ENCODE data around the gene CCL3.
"Not testable (repeated sequence)": the region's sequence is repeated elsewhere in the genome, so short reads cannot be mapped to it uniquely, and the experiment has no call there.

Gene CCL3

GRCh38 chr17:36118477-36119353, 28.8 kb upstream of the CCL3 start:
- intact Hi-C loops (cut with DNase I): no loop called here
- DNase-seq: no peak

DNA sequence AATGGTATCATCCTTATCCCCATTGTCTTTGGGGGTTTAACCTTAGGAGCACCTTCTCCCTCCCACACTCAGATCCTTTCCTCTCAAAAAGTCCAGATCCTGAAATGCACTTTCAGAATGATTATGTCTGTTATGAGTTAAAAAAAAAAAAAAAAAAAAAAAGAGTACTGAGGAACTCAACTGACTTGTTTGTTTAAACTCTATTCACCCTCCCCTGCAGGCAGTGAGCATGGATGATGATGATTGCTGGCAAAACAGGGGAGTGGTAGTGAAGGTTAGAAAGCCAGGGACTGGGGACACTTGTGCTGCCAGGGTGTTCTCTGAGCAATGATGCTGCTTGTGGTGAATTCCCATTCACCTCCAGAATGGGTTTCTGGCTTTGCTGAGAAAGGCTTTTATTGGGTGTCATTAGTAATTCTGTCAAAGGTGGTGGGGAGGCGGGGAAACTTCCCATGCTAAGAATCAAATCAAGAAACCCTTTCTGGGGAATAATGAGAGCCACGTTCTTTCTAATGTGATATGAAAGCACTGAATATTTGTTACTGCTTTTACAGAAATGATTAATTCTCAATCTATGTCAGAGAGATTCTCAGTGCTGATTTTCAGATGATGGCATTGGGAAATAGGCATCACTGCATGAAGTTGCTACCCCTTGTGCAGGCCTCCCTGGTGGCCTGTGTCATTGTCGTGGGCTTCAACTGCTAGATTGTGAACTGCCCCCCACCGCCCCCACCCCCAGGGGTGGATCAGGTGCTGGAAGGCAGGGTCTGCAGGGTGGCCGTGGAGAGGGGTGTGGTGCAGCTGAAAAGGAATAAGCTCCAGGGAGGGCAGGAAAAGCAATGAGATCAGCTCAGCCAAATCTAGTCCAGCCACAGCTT, 27.8 kb upstream of the CCL3 start:
- intact Hi-C loops (cut with DNase I): no loop called here
- no peak for DNase-seq

DNA sequence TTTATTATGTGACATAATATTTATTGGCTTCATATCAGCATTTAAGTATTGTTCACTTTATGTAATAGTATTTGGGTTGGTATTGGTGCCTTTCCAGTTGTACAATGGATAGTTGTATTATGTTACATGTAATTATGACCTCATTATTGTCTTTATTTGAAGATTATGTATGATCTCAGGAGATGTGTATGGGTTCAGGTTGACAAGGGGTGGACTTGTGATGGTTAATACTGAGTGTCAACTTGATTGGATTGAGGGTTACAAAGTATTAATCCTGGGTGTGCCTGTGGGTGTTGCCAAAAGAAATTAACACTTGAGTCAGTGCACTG, 25.7 kb upstream of the CCL3 start:
- intact Hi-C loops (cut with DNase I): not testable (repeated sequence)

GRCh38 chr17:36114971-36115648, 25.2 kb upstream of the CCL3 start:
- intact Hi-C loops (cut with DNase I); DNase-seq: not testable (repeated sequence)

More for the DNA sequence above, 25.7 kb upstream of the CCL3 start:
- DNase-seq: not testable (repeated sequence)

DNA sequence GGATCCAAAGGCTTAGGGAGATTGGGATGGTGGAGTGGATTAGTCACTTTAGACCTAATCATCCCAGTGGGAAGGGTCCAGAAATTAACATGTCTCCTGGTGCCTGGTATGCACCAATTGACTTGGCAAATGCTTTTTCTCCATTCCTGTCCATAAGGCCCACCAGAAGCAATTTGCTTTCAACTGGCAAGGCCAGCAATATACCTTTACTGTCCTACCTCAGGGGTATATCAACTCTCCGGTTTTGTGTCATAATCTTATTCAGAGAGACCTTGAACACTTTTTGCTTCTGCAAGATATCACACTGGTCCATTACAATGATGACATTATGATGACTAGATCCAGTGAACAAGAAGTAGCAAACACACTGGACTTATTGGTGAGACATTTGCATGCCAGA, 23.2 kb upstream of the CCL3 start:
- DNase-seq; intact Hi-C loops (cut with DNase I): not testable (repeated sequence)

DNA sequence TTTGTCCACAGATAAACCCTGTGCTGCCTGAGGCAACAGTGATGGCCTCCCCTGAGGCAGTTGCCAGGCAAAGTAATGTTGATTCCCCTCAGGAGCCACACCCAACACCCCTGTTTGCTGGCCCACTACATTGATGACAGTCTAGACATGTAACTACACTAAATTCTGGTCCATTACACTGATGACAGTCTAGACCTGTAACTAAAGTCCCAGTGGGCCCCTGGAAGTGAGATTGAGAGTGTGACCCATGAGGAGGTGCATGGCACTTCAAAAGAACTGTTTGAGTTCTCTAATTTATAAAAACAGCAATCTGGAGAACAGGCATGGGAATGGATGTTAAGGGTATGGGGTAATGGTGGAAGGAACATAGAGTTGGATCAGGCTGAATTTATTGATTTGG, 22.6 kb upstream of the CCL3 start:
- no peak for DNase-seq
- intact Hi-C loops (cut with DNase I): no loop called here

GRCh38 chr17:36111068-36111490, 21.1 kb upstream of the CCL3 start:
- DNase-seq: no peak
- intact Hi-C loops (cut with DNase I): no loop called here

DNA sequence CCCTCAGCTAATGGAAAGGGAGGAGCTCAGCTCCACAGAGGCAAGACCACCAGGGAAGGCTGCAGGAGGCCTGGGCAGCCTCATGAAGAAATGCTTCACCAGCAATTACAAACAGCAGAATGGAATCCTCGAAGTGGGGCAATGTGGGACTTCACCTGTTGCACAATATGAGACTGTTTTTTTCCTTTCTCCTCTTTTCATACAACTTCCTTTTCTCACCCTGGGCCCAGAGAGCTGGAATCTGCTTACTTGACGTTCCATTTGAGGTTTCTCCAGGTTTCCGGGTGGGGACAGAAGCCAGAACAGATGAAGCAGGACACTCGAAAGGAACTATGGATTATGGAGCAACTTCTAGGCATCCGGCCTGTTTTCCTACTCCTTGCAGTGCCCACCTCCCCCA, 18.3 kb upstream of the CCL3 start:
- intact Hi-C loops (cut with DNase I); DNase-seq: not testable (repeated sequence)

DNA sequence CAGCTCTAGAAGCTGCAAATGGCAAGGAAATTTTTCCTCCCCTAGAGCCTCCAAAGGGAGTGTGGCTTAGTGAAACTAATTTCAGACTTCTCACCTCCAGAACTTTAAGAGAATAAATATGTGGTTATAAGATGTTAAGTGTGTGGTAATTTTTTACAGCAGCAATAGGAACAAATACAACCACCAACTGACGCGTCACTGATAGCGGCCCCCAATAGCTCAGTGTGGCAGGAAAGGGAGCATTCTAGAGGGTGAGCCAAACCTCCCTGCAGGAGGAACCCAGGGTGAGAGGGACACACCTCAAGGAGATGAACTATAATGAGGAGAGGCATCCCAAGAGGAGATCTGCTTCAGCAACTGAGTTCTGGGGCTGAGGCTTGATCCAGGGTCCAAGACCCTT, 17.7 kb upstream of the CCL3 start:
- DNase-seq: no peak
- intact Hi-C loops (cut with DNase I): no loop called here

DNA sequence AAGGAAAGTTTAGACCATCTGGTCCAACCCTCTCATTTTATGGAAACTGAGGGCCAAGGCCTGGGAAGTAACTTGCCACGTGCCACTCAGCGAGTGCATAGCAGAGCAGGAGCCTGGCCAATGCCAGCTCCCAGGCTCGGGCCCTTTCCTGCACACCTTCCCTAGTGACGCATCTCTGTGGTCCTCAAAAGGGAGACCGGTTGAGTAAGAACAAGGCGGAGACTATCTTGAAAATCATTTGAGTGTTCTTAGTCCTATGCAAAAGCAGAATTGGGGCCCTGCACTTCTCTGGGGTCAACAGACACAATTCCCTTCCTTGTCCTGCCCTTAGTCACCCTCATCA, 16.5 kb upstream of the CCL3 start:
- intact Hi-C loops (cut with DNase I): no loop called here
- no peak for DNase-seq

DNA sequence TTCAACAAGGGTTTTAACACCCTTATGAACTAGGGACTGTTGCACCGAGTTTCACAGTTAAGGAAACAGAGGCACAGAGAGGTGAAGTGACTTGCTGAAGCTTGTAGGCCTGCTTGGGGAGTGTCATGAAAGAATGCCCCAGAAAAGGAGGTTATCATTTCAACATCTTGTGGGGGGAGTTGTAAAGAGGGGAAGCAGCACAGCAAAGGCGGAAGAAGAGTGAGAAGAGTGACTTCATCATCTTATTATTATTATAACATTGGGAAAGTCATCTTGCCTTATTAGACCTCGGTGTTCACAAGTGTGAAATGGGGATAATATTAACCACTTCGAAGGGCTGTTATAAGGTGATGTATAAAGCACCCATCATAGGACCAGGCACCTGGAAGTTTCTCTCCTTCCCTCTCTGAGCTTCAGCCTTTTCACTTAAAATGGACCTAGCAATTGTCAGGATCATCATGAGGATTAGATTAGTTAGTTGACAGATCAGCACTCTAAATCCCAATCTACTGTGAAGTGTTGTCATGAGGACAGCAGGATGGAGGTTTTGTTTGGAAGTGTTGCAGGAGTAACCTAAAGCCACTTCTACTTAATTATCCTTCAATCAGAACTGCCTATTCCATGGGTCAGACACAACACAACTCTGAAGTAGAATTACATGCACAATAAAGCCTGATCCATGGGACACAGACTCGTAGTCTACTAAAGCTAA, 16.0 kb upstream of the CCL3 start:
- intact Hi-C loops (cut with DNase I): no loop called here
- no peak for DNase-seq

DNA sequence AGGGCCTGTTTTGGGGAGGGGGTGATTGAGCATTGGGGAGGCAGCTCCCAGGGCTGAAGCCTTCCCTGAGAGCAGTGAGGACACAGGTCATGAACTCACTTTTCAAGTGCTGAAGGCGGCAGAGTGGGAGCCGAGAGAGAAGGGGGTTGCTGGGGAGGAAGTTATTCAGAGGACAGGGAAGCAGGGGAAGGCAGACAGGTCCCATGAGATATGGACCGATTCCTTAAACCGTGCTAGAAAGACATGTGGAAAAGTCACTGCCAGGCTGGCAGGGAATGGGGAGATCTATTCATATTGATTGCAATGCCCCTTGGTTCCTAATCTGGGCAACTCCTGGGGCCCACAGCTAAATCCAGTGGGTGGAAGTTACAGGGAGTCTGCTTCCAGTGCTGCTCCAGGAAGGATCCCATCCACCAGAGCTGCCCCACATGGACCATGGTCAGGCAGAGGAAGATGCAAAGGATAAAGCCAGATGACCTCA, 14.8 kb upstream of the CCL3 start:
- intact Hi-C loops (cut with DNase I): no loop called here
- DNase-seq: no peak

DNA sequence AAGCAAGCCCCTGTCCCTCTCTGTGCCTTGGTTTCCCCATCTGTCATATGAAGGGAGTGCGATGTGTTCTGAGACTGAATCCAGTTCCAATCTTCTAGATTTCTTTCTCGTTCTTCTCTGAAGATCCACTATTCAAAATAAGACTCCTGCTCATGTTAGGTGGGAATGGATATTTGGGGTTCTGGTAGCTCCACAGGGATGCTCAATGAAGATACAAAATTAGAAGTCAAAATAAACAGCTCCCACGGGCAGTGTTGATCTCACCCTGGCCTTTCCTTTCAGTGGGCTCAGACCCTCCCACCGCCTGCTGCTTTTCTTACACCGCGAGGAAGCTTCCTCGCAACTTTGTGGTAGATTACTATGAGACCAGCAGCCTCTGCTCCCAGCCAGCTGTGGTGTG, 14.3 kb upstream of the CCL3 start:
- intact Hi-C loops (cut with DNase I); DNase-seq: not testable (repeated sequence)

DNA sequence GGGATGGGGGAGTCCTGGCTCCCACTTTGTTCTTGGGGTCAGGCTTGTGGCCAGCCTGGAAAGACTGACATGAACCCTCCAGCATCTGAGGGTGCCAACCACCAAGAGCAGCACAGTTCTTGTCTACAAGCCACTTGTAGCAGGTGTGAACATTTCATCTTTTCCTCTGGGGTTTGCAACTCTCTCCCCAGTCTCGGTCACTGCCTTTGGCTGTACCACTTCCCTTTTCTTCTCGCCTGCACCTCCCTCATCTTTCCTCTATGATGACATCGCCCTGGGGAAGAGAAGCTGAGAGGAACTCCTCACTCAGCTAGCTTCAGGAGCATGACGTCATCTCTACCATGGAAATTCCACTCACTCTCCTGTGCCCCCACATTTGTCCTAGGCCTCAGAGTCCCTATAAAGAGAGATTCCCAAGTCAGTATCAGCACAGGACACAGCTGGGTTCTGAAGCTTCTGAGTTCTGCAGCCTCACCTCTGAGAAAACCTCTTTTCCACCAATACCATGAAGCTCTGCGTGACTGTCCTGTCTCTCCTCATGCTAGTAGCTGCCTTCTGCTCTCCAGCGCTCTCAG, 13.5 kb upstream of the CCL3 start, which contains the start of gene CCL4:
Gene CCL4, plus strand, starts transcription at position 427 of the 575 bp plus-strand sequence. Its CDS starts 79 bp downstream, at position 506.
- peak in 5 of 42 donors; percentile 13 to 43 (median 18) for DNase-seq
- intact Hi-C loops (cut with DNase I): not testable (repeated sequence)

- DNase-seq; intact Hi-C loops (cut with DNase I): not testable (repeated sequence)
Measured at GRCh38 chr17:36099004-36099403, 9.1 kb upstream of the CCL3 start.

DNA sequence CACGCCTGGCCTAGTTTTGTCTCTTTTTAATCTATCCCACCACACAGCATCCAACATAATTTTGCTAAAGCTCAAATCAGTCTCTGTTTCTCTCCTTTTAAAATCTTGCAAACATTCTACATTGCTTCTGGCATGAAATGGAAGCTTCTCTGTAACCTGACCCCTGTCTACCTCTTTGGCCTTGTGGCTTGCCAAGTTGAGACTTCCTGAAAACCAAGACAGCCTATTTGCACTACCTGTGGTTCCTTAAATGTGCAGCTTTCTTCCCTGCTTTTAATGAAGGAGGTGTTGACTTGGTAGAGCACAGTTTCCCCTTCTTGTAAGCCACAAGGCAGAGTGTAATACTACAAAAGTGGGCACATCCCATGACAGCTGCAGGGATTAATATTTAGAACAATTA, 6.0 kb upstream of the CCL3 start:
- intact Hi-C loops (cut with DNase I): no loop called here
- DNase-seq: no peak

GRCh38 chr17:36094746-36095145, 4.8 kb upstream of the CCL3 start:
- intact Hi-C loops (cut with DNase I): no loop called here
- no peak for DNase-seq

GRCh38 chr17:36094232-36094631, 4.3 kb upstream of the CCL3 start:
- intact Hi-C loops (cut with DNase I): no loop called here
- DNase-seq: no peak

- DNase-seq; intact Hi-C loops (cut with DNase I): not testable (repeated sequence)
Measured at GRCh38 chr17:36092715-36093114, 2.8 kb upstream of the CCL3 start.
